Measurements from ENCODE around the gene SPON1.
"Not testable (repeated sequence)": the region's sequence is repeated elsewhere in the genome, so short reads cannot be mapped to it uniquely, and the experiment has no call there.

Gene SPON1

DNA sequence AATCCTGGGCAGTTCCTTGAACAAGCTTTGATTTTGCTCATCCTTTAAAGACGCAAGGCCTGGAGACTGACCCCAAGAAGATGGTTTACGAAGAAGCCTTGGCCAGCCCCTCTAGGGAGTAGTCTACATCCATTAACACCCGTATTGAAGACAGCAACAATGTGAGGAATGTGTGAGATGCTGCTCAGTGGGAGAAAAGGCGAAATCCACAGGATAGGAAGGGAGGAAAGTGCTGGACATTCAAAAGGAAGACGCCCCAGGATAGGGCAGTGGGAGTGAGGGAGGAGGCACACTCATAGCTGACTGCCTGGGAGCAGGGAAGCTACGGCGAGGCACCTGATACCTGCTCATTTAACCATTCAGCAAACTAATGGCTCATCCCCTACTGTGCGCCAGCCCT, 282.4 kb downstream of the SPON1 start:
- DNase-seq (ENCODE audit: low read depth in 2 of 2) = no peak

DNA sequence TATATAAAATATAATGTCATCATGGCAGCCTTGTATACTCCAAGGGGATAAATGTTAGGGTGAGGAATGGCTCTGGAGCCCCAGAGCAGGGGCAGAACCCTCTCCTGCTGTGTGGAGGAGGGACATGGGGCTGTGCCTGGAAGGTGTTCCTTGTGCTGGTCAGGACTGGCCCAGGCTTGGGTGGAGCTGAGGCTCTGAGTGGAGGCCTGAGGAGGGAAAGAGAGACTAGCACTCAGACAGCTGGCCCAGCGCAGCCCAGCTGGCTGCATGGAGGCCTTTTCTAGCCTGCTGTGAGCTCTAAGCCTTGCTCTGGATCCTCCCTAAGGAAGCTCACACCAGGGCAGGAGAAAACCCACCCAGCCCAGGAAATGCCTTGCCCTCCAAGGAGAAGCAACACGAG, 282.9 kb downstream of the SPON1 start:
- no peak for DNase-seq (ENCODE audit: low read depth in 2 of 2)

DNA sequence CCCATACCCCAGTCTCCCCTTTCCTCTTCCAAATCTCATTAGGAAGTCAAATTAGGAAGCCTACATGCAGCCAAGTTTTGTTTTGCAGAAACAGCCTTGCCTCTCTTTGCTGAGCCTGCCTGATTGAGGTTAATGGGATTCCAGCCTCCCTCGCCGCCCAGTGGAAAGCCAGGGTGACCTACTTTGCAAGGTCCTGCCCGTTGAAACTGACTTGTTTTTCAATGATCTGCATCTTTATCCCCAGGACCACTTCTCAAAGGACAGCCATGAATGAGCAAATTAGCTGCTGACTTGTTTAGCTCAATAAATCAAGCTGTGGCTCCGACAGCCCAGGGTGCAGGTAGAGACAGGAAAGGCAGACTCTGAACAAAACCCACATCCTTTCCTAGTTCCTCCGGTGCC, 286.1 kb downstream of the SPON1 start:
- no peak for DNase-seq (ENCODE audit: low read depth in 2 of 2)

DNA sequence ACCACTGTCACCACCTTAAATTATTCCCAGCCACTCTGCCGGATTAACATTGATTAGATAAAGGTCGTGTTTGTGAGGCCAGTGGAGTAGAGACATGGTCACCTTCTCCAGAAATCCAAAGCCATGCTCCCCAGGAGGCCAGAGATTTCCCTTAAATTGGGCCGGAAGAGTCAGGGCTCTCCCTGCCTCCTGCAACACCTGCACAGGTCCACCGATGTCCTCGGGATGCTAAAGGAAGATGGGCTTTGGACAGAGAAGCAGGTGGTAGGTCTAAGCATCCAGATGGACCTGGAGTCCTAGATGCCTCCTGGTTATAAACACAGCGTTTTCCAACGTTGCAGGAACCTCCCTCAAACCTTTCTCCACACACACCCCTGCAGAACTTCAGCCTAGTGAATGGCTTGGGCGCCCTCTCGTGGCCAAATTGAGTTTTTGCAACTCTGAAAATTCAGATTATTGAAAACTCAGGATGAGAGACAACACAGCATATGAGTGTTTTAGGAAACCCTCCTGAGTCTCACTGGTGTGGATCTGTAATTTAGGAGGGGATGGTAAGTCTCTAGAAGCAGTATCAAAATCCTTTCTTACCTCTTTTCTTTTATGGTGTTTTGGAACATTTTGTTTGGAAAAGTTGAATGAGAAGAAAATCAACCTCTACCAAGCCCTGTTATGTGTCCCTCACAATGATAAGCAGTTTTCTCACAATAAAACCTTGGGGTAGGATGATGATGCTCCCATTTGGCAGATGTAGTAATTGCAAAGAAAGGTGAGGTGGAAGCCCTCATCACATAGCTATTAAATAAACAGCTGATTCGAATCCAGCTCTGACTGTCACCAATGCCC, 286.8 kb downstream of the SPON1 start:
- DNase-seq (ENCODE audit: low read depth in 2 of 2) = peak; percentile 41 to 61

DNA sequence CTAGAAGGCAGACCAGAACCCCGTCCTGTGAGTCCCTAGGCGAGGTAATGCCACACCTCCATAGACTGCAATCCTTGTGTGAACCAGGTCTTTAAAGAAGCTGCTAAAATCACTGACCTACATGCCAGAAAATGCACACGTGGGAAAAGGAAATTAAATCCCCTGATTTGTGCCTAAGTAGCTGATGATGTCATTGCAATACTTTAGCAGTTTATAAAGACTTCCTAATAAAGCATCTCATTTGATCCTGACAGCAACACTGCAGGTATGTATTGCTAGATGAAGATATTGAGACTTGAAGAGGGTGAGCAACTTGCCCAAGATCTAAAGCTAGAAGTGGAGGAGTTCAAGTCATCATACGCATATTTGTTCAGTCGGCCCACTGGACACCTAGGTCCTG, 289.2 kb downstream of the SPON1 start:
- no peak for DNase-seq (ENCODE audit: low read depth in 2 of 2)

DNA sequence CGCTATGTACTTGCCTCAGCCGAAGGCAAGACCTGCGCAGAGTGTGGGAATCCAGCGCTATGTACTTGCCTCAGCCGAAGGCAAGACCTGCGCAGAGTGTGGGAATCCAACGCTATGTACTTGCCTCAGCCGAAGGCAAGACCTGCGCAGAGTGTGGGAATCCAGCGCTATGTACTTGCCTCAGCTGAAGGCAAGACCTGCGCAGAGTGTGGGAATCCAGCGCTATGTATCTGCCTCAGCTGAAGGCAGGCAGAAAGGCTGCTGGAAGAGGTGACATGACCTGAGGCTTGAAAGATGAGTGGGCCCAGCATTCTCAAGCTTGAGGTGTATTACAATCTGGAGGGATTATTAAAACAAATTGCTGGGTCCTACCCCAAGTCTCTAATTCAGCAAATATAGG, 290.0 kb downstream of the SPON1 start:
- DNase-seq (ENCODE audit: low read depth in 2 of 2) = not testable (repeated sequence)

DNA sequence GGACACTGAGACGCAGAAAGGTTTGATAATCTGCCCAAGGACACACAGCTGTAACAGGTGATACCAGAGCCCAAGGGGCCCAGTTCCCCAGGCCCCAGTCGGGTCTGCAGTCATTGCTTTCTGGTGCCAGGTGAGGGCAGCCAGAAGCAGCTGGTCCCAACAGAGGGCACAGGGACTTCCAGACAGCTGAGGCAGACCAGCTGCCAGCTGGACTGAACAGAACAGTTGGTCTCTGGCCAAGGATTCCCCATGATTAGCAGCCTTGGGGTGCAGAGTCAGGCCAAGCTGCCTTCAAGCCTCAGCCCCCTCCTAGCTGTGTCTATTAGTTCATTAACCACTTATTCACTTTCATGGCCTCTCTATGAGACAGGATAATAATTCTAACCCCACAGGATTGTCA, 290.9 kb downstream of the SPON1 start:
- no peak for DNase-seq (ENCODE audit: low read depth in 2 of 2)

DNA sequence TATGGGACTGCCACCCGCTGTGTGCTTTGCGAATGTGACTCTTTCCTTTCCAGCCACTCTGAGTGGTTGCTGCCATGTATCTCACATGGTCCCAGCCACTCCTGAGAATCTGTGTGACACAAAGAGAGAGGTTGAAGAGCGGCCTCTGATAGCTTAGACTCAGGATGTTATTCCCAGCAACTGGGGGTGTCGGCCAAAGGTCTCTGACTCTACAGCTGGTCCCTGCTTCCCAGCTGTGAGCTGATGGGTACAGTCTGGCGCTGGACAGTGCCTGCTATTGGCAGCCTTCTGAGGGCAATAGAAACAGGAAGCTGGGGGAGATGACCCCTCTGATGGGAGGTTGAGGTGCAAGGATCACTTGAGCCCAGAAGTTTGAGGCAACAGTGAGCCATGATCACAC, 291.3 kb downstream of the SPON1 start:
- no peak for DNase-seq (ENCODE audit: low read depth in 2 of 2)

DNA sequence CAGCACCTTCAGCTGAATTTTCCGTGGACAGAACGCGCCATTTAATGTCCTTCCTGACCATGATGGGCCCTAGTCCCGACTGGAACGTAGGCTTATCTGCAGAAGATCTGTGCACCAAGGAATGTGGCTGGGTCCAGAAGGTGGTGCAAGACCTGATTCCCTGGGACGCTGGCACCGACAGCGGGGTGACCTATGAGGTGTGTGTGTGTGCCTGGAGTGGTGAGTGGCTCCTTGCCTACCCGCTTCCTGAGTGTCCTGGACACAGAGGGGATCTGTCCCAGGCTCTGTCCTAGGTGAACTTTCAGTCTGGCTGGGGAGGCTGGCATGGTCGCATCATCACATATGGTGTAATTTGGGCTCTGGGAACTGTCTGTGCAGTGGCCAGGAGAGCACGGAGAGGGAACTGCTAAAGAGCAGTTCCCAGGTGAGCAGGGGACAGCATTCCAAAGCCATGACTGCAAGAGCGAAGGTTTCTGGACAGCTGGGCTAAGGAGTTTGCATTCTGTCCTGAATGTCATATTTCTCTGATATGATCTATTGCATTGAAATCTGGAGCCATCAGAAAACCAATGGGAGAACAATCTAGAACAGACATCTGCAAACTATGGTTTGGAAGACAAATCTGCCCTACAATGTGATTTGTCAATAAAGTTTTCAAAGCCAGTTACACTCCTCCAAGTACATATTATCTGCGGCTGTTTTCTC, 292.2 kb downstream of the SPON1 start:
- no peak for DNase-seq (ENCODE audit: low read depth in 2 of 2)

DNA sequence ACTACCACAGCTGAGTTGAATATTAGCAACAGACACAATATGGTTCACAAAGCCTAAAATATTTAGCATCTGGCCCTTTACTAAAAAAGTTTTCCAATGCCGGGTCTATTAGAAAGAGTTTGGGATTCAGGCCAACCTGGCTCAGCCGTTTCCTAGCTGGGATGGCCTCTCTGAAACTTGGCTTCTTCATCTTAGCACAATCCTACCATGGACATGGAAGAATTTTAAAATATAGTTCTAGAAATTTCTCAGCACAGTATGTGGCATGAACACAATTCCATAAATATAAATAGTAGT, 292.7 kb downstream of the SPON1 start:
- DNase-seq (ENCODE audit: low read depth in 2 of 2) = no peak

DNA sequence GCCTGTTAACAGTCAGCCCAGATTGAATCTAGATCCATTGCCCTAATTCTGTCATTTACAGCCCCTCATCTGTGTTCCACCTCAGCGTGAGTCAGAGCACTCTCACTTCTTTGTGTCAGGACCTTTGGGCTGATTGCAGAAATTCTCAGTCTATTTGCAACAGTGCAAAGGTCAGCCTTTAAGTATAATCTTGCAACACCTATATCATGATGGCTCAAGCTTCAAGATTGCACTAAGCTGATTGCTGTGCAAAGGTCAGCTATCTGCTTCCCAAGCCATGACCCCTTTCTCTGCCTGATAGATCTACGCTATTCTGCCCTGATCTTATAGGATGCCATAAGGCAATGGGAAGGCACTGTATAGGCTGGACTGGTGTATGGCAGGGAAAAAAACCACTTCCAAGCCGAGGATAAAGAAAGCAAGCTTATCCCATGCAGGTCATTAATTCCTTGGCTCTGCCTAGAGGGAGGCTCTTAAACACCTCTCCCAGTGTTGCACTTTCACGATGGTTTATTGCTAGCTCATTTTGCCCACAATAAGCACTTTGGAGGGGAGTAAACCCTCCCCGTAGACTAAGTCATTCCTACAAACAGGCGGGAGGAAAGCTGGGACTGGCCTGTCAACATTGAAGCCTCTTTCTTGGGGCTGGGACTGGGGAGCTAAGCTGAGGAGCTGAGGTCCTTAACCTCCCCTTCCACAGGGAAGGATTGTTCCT, 295.9 kb downstream of the SPON1 start:
- no peak for DNase-seq (ENCODE audit: low read depth in 2 of 2)

DNA sequence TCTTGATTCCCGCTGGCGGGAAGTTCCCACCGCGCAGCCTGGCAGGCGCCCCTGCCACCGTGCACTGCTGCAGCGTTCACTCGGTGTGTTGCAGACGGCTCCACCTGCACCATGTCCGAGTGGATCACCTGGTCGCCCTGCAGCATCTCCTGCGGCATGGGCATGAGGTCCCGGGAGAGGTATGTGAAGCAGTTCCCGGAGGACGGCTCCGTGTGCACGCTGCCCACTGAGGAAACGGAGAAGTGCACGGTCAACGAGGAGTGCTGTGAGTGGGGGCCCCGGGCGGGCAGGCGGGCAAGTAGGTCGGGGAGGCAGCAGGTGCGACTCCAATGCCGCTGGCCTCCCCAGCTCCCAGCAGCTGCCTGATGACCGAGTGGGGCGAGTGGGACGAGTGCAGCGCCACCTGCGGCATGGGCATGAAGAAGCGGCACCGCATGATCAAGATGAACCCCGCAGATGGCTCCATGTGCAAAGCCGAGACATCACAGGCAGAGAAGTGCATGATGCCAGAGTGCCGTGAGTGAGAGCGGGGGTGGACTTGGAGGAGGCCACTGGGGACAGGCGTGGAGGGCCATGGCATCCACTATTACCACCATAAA, 296.8 kb downstream of the SPON1 start:
- DNase-seq (ENCODE audit: low read depth in 2 of 2) = no peak

DNA sequence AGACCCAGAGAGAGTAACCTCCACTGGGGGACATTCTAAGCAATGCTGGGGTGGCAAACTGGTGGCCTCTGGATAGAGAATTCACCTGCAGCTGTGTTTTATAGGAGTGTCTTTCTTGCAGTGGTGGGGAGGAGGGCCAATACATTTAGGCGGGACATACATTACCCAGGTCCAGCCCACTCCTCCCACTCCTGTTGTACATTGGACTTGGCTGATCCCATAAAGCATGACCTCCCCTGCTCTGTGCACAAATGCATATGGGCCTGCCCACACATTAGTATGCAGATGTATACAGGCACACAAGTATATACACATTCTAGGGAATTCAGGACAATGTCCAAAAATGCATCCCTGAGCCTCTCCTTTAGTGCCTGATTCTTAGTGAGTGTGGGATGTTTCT, 297.4 kb downstream of the SPON1 start:
- no peak for DNase-seq (ENCODE audit: low read depth in 2 of 2)

DNA sequence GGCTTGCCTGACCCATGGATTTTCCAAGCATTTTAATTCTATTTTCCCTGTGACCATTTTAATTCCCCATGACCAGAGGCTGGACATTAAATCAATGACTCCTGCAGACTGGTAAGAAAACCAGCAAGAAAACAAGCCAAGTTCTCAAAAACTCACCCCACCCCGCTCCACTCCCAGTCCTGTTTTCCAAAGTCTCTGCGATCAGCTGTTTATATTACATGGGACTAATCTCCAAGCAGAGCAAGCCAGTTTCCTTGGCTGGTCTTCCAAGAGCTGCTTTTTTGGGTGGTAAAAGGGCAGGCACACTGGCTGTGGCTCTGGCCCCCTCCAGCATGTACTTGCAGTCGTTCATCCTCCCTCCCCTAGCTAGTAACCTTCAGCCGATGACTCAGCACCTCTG, 298.5 kb downstream of the SPON1 start:
- no peak for DNase-seq (ENCODE audit: low read depth in 2 of 2)

DNA sequence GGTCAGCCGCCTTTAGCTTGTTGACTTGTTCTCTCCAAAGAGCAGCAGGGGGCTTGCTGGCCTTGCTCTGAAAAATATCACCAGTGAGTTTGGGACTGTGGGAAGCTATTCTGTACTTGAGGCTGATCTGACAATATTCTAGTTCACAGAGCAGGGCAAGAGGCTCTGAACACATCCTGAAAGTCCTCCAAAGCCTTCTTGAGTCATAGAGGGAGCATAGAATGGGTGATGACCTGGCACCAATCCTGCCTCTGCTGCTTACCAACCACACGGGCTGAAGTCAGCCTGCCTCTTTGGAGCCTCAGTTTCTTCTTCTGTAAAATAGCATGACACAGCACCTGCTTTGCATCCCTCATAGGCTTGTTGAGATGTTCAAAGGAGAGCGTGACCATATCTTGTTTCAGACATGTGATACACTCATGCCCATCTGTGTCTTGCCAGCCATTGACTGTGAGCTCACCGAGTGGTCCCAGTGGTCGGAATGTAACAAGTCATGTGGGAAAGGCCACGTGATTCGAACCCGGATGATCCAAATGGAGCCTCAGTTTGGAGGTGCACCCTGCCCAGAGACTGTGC, 299.8 kb downstream of the SPON1 start:
- DNase-seq (ENCODE audit: low read depth in 2 of 2) = no peak

DNA sequence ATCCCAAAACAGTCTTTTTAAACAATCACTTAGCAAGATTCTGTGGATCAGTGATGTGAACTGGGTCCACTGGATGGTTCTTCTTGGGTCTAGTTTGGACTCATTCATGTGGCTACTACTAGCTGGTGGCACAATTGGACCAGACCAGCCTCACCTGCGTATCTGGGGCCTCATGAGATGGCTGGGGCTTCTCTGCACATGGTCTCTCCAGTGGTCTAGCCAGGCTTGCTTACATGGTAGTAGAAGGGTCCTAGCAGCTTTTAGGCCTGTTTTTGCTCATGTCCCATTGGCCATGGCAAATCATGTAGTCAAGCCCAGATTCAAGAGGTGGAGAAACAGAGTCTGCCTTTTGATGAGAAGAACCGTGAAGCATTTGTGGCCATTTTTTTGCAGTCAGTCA, 302.4 kb downstream of the SPON1 start:
- DNase-seq (ENCODE audit: low read depth in 2 of 2) = no peak

DNA sequence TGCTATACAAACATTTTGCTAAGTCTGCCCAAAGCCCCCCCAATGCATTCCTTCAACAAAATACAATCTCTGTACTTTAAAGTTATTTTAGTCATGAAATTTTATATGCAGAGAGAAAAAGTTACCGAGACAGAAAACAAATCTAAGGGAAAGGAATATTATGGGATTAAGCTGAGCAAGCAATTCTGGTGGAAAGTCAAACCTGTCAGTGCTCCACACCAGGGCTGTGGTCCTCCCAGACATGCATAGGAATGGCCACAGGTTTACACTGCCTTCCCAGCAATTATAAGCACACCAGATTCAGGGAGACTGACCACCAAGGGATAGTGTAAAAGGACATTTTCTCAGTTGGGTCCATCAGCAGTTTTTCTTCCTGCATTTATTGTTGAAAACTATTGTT, 304.1 kb downstream of the SPON1 start:
- no peak for DNase-seq (ENCODE audit: low read depth in 2 of 2)

DNA sequence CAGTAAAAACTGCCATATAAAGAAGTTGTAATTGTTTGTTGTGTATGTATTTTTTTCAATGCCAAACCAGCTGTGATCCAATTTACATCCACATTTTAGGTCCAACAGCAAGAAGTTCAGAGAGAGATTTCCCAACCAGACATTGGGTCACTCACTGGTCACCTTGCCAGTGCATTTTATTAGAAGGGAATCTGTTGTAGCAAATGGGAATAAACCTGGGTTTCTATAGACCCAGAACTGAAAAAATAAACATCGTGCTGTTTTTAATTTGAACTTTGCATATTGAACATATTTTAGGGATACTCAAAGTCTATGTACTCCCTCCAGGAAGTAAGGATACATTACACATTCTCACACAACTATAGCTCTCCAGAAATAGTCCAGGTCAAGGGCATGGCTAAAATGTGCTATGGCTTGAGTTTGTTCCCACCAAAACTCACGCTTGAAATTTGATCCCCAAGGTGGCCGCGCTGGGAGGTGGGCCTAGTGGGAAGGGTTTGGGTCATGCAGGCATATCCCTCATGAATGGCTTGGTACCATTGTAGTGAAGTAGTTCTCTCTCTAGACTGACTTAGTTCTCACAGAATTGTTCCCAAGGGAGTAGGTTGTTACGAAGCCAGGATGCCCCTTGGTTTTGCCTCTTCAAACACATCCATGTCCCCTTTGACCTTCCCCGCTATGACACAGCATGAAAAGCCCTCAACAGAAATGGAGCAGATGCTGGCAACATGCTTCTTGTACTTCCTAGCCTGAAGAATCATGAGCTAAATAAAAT, 305.5 kb downstream of the SPON1 start:
- no peak for DNase-seq (ENCODE audit: low read depth in 2 of 2)

DNA sequence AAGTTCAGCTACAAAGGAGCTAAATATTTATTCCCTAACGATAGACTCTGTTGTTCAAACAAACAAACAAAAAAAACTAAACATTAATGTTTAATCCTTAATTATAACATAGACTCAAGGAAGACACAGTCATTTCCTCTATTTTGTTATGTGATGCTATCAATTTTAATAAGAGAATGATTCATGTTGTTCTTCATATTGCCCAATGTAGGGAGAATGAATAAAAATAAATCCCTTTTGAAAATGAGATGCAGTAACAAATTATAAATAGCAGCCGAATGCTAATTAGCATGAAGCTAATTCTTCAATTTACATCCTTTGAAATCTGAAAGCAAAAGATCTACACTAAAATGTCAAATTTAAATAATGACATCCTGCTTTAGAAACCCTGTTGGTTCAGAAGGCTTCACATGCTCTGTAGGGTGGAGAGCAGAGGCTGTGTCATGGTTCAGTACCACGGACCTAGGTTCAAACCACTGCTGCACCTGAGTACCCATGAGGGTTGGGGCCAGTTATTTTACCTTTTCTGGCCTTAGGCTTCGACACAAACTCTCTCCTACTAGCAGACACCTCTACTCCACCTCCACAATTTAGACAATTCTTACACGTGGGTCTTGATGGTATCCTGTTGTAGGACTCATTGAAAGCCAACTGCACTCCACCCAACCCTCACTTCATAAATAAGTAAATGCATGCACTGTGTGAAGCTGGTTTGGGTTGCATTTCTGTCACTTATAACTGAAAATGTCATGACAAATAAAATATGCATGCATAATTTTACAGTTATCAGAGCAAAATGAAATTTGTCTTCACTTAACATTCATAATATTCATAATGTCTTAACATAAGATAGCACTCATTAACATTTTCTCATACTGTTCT, 307.4 kb downstream of the SPON1 start:
- DNase-seq (ENCODE audit: low read depth in 2 of 2) = no peak
